Measurements from ENCODE around the gene TENM4. TPM values are rescaled to one million over a fixed set of nuclear protein-coding genes. Genes with fewer than 3 reads are reported as not detected.

TENM4 gene
- total RNA-seq, 1 experiment from 2014 or later = 25.0 TPM

DNA sequence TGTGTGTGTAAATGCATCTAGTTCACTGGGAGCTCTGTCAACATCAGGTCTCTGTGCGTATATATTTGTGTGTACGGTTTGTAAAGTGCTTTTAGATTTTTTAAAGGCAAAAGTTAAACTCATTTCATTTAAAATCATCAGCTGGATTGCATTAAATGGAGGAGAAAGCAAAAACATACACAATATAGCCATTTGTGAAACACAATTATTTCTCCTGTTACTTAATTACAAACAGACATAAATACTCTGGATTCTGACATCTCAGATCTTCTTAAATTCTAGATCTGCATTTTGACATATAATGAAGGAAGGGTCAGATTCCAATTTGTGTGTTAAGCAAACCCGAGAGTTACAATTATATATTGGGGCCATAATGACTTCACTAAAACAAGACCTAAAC, 590.8 kb downstream of the TENM4 start (continued):
- TF ChIP-seq, protein P1, sequence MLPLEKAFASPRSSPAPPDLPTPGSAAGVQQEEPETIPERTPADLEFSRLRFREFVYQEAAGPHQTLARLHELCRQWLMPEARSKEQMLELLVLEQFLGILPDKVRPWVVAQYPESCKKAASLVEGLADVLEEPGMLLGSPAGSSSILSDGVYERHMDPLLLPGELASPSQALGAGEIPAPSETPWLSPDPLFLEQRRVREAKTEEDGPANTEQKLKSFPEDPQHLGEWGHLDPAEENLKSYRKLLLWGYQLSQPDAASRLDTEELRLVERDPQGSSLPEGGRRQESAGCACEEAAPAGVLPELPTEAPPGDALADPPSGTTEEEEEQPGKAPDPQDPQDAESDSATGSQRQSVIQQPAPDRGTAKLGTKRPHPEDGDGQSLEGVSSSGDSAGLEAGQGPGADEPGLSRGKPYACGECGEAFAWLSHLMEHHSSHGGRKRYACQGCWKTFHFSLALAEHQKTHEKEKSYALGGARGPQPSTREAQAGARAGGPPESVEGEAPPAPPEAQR (CRISPR knock-in tag; IDR thresholded peaks at IDR 0.05) = no peak
- no peak for TF ChIP-seq NFYB (CRISPR knock-in tag; conservative IDR thresholded peaks at IDR 0.05; ENCODE audit: low read depth)
- TF ChIP-seq, protein P2, sequence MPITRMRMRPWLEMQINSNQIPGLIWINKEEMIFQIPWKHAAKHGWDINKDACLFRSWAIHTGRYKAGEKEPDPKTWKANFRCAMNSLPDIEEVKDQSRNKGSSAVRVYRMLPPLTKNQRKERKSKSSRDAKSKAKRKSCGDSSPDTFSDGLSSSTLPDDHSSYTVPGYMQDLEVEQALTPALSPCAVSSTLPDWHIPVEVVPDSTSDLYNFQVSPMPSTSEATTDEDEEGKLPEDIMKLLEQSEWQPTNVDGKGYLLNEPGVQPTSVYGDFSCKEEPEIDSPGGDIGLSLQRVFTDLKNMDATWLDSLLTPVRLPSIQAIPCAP (CRISPR knock-in tag; IDR thresholded peaks at IDR 0.05) = no peak
- TF ChIP-seq, protein P3, sequence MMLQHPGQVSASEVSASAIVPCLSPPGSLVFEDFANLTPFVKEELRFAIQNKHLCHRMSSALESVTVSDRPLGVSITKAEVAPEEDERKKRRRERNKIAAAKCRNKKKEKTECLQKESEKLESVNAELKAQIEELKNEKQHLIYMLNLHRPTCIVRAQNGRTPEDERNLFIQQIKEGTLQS (CRISPR knock-in tag; conservative IDR thresholded peaks at IDR 0.05) = no peak

DNA sequence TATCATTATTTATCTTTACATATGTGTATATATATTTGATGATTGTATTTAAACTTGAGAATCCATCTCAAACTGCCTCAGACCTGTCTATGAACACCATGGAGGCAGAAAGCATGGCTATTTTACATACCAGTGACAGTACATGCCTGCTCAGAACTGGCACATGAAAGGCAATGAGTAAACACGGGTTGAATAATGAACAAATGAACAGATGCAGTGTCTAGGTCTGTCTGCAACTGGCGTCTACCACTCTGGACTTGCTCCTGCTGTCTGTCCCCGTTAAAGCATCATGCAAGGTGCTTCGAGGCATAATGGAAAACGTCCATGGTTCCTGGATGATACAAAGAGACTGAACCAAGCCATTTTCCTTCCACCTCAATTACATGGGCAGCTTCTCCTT, 594.6 kb downstream of the TENM4 start:
- no peak overlapping the region for H3K4me3 Mint-ChIP-seq
- ATAC-seq = no peak
- H3K27me3 Mint-ChIP-seq (ENCODE audit: low read depth) = no peaks in the 10 kb centered on the region
- H3K36me3 Mint-ChIP-seq = no peaks in the 10 kb centered on the region
- CTCF ChIA-PET = interaction anchor here (2.6 kb wide), 1 partner anchor 115 kb away, joined by 7 read pairs; no protein-coding TSS in a partner anchor
- no peaks in the 10 kb centered on the region for H3K4me1 Mint-ChIP-seq
- DNase-seq (ENCODE audit: low spot score) = no peak
- no peak overlapping the region for H3K27ac Mint-ChIP-seq
- H3K9me3 Mint-ChIP-seq = no peaks in the 10 kb centered on the region
- POLR2A ChIA-PET = no interaction called here
- TF ChIP-seq ZBTB21 (CRISPR knock-in tag; IDR thresholded peaks at IDR 0.05; ENCODE audit: borderline replicate concordance) (no peak), ZNF232 (CRISPR knock-in tag; IDR thresholded peaks at IDR 0.05) (no peak), TEAD4 (CRISPR knock-in tag; IDR thresholded peaks at IDR 0.05) (no peak)

DNA sequence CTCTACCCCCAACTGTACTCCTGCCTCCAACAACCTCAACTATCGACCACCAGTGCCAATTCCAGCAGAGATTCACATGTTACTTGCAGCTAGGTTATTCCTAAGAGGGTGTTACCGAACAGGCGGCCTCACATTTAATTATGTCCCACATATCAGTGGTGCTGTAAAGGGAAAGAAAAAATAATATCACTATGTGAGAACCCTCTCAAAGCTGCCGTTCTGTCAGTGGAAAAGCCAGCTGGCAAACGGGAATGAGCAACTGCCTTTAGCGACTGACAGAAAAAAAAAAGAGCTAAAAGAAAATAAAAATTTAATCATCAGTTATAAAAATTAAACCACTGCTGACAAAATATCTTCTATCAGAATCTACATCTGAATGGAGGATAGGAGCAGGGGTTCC, 595.3 kb downstream of the TENM4 start:
- no peaks in the 10 kb centered on the region for H3K4me1 Mint-ChIP-seq
- ATAC-seq (no peak), DNase-seq (ENCODE audit: low spot score) (no peak)
- H3K36me3 Mint-ChIP-seq = no peaks in the 10 kb centered on the region
- H3K9me3 Mint-ChIP-seq = no peaks in the 10 kb centered on the region
- ChIA-PET POLR2A (no interaction called here), CTCF (interaction anchor here (1.2 to 1.3 kb wide), 2 partner anchors 113 to 116 kb away, joined by 3 to 8 read pairs; no protein-coding TSS in a partner anchor)
- no peaks in the 10 kb centered on the region for H3K27me3 Mint-ChIP-seq (ENCODE audit: low read depth)
- no peak overlapping the region for H3K4me3 Mint-ChIP-seq
- TF ChIP-seq ATF1 (CRISPR knock-in tag; IDR thresholded peaks at IDR 0.05) = no peak
- no peak for TF ChIP-seq HMGA2 (CRISPR knock-in tag; IDR thresholded peaks at IDR 0.05)
- TF ChIP-seq SMAD4 (CRISPR knock-in tag; IDR thresholded peaks at IDR 0.05) = no peak
- TF ChIP-seq, protein P4, sequence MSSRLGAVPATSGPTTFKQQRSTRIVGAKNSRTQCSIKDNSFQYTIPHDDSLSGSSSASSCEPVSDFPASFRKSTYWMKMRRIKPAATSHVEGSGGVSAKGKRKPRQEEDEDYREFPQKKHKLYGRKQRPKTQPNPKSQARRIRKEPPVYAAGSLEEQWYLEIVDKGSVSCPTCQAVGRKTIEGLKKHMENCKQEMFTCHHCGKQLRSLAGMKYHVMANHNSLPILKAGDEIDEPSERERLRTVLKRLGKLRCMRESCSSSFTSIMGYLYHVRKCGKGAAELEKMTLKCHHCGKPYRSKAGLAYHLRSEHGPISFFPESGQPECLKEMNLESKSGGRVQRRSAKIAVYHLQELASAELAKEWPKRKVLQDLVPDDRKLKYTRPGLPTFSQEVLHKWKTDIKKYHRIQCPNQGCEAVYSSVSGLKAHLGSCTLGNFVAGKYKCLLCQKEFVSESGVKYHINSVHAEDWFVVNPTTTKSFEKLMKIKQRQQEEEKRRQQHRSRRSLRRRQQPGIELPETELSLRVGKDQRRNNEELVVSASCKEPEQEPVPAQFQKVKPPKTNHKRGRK (CRISPR knock-in tag; IDR thresholded peaks at IDR 0.05; ENCODE audit: borderline replicate concordance) = no peak
- H3K27ac Mint-ChIP-seq = no peak overlapping the region

DNA sequence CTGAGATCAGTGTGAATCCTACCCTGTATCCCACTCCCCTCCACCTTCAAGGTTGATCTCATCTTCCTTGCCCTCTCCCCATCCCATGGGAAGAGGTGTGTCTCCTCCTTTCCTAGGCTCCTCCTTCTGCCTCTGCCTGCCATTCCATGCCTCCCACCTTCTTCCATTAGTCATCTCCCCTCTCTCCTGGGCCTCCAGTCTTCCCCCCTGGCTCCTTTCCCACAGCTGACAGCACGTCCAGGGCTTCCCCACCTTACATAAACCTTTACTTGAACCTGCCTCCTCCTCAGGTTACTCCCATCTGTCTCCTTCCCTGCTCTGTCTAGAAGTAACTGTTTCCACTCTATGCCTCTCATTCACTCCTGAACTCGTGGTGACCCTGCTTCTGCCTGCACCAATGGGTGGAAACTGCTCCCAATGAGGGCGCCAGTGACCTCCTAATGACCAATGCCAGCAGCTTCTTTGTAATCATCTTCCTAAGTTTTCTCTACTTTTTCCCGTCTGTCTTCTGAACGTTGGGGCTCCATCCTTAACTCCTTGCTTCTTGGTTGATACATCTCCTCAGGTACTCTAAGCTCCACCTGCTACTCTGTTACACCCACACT, 599.3 kb downstream of the TENM4 start:
- ChIA-PET CTCF (interaction anchor here (1.1 to 4.5 kb wide), 2 partner anchors 119 to 211 kb away, joined by 3 to 24 read pairs; no protein-coding TSS in a partner anchor), POLR2A (no interaction called here)
- Mint-ChIP-seq H3K4me3 (no peak overlapping the region), H3K4me1 (no peaks in the 10 kb centered on the region), H3K9me3 (no peaks in the 10 kb centered on the region), H3K27ac (no peak overlapping the region), H3K36me3 (no peaks in the 10 kb centered on the region), H3K27me3 (ENCODE audit: low read depth) (no peaks in the 10 kb centered on the region)
- no peak for TF ChIP-seq SMAD4 (CRISPR knock-in tag; IDR thresholded peaks at IDR 0.05)
- TF ChIP-seq SOX15 (CRISPR knock-in tag; IDR thresholded peaks at IDR 0.05) = no peak
- no peak for TF ChIP-seq ZBTB21 (CRISPR knock-in tag; IDR thresholded peaks at IDR 0.05; ENCODE audit: borderline replicate concordance)
- no peak for TF ChIP-seq TEAD1 (CRISPR knock-in tag; IDR thresholded peaks at IDR 0.05)
- TF ChIP-seq CREM (CRISPR knock-in tag; IDR thresholded peaks at IDR 0.05) = no peak
- TF ChIP-seq MXD4 (CRISPR knock-in tag; IDR thresholded peaks at IDR 0.05; ENCODE audit: borderline replicate concordance) = no peak
- TF ChIP-seq NR3C1 (CRISPR knock-in tag; conservative IDR thresholded peaks at IDR 0.05; ENCODE audit: low read depth) = no peak
- TF ChIP-seq, protein P5, sequence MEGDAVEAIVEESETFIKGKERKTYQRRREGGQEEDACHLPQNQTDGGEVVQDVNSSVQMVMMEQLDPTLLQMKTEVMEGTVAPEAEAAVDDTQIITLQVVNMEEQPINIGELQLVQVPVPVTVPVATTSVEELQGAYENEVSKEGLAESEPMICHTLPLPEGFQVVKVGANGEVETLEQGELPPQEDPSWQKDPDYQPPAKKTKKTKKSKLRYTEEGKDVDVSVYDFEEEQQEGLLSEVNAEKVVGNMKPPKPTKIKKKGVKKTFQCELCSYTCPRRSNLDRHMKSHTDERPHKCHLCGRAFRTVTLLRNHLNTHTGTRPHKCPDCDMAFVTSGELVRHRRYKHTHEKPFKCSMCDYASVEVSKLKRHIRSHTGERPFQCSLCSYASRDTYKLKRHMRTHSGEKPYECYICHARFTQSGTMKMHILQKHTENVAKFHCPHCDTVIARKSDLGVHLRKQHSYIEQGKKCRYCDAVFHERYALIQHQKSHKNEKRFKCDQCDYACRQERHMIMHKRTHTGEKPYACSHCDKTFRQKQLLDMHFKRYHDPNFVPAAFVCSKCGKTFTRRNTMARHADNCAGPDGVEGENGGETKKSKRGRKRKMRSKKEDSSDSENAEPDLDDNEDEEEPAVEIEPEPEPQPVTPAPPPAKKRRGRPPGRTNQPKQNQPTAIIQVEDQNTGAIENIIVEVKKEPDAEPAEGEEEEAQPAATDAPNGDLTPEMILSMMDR (IDR thresholded peaks at IDR 0.05) = no peak
- TF ChIP-seq, protein P6, sequence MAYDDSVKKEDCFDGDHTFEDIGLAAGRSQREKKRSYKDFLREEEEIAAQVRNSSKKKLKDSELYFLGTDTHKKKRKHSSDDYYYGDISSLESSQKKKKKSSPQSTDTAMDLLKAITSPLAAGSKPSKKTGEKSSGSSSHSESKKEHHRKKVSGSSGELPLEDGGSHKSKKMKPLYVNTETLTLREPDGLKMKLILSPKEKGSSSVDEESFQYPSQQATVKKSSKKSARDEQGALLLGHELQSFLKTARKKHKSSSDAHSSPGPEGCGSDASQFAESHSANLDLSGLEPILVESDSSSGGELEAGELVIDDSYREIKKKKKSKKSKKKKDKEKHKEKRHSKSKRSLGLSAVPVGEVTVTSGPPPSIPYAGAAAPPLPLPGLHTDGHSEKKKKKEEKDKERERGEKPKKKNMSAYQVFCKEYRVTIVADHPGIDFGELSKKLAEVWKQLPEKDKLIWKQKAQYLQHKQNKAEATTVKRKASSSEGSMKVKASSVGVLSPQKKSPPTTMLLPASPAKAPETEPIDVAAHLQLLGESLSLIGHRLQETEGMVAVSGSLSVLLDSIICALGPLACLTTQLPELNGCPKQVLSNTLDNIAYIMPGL (CRISPR knock-in tag; IDR thresholded peaks at IDR 0.05) = no peak
- no peak for TF ChIP-seq ZNF232 (CRISPR knock-in tag; IDR thresholded peaks at IDR 0.05)
- TF ChIP-seq, protein P7, sequence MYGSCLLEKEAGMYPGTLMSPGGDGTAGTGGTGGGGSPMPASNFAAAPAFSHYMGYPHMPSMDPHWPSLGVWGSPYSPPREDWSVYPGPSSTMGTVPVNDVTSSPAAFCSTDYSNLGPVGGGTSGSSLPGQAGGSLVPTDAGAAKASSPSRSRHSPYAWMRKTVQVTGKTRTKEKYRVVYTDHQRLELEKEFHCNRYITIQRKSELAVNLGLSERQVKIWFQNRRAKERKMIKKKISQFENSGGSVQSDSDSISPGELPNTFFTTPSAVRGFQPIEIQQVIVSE (CRISPR knock-in tag; IDR thresholded peaks at IDR 0.05; ENCODE audit: borderline replicate concordance) = no peak
- ATAC-seq (peak; percentile 55), DNase-seq (ENCODE audit: low spot score) (peak; percentile 21)

All from WTC11 (cell line).